Stimulated activated CD4-positive, alpha-beta T cell treated with anti-CD3 and anti-CD28 coated beads, TNF-alpha, amount 100 ng/mL, for 4 hours (primary cell): Measurements from ENCODE around the gene SUMO3.

Experiments used
- DNase-seq, 3 experiments: peaks; one replicate each; pipeline ENCODE4 v3.0.0-alpha.2; 2020; ENCODE audit warnings: low read depth in 3 of 3

The SUMO3 gene

DNA sequence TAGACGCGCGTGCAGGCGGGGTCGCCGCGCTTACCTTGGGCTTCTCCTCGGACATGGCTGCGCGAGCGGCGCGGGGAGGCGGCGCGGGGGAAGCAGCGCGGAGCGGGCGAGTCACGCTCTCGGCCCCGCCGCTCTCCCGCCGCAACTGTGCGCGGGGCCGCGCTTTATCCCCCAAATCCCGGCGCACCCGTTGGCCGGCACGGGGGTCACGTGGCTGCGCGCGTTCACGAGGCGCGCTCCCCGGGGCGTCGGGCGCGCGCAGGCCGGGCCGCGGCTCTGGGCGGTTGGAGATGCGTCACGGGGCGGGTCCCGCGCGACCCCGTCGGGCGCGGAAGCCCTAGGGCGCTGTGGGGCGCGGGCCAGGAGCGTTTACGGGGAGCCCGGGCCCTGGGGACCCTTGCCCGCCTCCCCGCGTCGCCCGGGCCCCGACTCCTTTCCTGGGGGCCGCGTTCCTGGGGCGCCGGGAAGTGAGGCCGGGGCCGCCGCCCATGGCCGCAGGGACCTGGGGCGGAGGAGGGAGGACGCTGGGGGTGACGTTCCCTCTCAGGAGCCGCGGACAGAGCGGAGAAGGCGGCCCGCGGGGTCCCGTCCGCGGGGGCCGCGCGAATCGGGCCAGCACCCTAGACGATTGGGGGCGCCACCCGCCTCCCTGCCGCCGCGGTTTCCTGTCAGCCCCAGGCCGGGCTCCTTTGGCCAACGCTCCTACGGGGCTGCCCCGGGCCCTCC, at the start of gene SUMO3:
SUMO3 (minus strand) TSS at position 149 of the 726 bp plus-strand sequence; CDS start at position 55, 94 bp downstream.
- peak; percentile 65 to 76 (median 75) for DNase-seq

DNA sequence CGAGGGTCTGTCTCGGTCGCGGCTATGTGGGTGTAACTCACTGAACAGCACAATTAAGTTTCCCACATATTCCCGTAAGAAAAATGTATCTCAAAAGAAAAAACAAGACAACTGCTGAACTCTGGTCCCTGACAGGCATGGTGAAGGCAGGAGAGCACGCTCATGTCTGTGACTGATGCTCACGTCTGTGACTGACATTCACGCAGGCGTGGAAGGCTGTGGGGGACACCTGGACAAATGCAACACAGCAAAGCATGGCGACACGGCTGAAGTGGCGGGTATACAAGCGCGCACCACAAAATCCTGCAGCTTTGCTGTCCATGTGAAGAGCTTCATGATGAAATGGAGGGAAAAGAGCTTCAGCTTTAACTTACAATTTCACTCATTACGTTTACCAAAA, 49.6 kb upstream of the SUMO3 start:
- DNase-seq = no peak

DNA sequence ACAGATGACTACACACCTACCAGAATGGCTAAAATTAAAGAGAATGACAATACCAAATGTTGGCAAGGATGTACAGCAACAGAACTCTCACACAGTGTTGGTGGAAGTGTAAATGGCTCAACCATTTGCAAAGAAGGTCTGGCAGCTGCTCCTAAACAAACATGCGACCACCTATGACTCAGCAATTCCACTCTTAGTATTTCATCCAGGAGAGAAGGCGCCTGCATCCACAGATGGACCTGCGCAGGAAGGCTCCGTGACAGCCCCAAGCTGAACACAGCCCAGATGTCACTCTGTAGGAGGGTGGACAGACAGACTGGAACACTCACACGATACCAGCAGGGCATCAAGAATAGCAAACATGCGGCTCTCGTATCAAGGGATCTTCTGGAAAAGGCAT, 48.9 kb upstream of the SUMO3 start:
- no peak for DNase-seq

DNA sequence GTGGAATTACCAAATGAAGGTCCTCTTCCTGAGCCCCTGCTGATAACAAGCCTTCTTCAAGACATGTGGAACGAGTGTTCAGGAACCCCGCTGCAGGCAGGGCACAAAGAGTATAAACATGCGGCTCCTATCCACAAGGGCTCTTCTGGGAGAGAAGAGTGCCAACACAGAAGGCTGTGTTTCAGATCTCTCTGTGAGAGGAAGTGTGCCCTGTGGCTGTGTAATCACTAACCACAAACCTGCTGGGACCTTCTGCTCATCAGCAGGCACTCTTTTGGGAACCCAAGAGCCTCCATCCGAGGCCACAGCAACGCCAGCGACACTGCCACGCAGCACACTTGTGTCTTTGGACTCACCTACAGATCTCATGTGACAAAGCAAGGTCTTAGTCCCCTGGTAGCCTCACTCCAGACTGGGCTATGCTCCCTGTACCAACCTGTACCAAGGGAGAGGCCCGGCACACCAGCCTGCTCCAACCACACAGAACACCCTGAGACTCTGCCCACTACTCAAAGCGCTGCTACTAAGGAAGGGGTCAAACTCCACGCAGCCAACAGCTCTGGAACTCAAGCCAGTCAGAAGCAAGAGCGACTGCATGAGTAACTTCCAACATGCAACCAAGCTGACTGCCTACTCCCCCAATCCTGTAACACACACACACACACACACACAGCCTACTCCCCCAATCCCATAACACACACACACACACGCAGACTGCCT, 47.9 kb upstream of the SUMO3 start:
- DNase-seq = no peak

DNA sequence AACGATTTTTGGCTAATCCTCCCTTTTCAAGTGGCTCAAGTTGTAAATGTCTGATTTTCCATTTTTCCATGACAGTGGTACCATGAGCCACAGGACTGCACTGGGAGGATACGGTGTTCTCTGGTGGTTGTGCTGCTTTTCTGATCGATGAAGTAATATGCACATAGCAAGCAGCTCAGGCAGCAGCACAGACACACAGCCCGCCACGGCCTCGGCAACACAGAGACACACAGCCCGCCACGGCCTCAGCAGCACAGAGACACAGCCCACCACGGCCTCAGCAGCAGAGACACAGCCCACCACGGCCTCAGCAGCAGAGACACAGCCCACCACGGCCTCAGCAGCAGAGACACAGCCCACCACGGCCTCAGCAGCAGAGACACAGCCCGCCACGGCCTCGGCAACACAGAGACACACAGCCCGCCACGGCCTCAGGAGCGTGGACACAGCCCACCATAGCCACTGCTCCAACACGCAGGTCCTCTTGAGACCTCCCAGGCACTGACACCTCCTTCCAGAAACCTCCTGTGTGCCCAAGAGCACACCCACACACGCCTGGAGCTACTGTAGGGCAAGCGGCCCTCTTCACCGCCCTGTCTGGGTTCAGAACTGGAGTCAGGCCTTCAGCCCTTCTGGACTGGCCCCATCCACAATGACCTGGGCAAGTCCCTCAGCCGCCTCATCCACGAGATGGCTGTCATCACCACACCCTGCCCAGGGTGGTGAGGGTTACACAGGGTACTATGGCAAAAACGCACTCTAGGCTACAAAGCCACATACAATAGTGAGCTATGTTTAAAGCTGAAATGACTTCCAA, 45.2 kb upstream of the SUMO3 start:
- no peak for DNase-seq

DNA sequence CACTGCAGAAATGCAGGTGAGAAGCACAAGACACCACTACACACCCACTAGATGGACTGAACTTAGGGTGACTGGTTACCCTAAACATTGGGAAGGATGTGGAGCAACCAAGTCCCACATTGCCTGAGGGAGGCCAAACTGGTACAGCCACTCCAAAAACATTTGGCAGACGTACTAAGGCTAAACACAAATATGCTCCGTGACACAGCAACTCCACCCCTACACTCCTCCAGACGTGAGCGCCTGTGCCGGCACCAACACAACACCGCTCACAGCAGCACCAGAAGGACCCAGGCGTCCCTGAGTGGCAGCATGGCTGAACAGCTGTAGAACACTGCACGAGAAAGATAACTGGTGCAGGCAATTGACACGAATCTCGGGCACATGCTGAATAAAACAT, 40.9 kb upstream of the SUMO3 start:
- DNase-seq = no peak

DNA sequence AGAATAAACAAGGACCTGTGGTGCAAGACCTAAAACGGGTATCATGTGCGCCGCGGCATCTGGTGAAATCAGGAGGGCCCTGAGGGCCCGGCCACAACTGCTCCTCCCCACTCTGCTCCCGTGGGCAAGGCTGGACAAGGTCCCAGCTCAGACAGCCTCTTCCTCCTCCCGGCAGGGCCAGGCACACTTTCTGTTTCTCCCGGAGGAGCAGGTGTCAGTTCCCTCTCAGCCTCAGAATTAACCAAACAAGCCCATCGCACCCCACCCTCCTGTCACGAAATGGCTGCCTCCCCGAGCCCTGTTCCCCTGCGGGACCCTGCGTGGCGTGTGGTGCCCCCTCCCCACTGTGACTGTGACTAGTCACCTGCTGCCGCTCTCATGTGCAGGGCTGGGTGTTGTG, 40.4 kb upstream of the SUMO3 start:
- DNase-seq = no peak

DNA sequence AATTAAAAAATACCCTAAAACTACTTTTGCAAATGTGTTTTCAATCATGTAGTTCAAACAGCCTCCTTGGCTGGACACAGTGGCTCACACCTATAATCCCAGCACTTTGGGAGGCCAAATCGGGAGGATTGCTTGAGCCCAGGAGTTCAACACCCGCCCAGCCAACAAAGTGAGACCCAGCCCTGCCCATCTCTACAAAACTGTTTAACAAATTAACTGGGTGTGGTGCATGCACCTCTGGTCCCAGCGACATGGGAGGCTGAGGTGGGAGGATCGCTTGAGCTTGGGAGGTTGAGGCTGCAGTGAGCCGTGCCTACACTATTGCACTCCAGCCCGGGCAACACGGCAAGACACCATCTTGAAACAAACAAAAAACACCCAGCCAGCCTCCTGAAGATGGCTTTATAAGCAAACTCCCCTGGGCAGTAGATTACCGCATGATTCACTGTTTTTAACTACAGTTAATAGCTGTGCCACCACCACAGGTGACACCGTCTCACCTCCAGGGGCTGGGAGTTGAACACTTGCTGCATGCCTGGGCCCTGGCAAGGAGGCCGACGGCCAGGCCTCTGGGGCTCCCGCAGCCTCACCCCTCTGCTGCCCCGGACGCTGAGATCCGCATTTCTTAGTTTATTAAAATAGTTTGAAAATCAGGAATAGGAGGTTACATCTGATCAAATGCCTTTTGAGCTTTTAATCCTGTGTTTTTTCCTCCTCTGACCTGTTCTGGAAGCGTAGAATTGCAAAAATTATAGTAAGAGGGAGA, 39.4 kb upstream of the SUMO3 start:
- DNase-seq = no peak

DNA sequence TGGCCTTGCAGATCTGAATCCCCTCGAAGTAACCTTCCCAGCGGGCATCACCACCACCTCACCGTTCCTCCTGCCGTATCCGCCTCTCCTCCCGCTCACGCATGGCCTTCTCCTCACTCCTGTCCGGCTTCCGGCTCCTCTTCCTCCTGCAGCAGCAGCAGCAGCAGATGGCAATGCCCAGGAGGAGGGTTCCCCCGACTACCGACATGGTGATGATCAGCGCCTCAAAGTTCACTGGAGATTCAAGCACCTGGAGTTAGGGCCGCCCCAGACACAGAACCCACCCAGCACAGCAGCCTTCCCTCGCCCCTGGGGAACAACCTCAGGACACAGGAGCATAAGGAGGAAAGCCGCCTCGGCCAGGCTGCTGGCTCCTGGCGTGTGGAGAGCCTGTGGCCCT, 38.3 kb upstream of the SUMO3 start:
- no peak for DNase-seq

DNA sequence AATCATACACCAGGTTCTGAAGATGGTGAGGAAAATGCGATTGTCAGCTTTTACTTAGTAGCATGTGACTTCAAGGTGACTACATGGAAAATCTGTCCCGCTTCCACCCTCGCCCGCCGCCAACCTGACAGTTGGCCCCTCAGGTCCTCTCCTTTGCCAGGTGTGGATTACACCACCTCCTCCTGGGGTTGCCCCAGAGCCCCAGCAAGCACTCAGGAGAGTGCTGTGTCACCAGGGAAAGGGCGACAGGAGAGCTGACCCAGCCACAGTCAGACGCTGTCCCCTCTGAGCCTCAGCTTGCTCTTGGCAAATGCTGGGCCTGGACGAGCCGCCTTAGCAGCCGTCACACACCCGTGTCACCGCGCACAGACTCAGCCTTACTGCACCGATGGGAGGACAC, 37.7 kb upstream of the SUMO3 start:
- no peak for DNase-seq

DNA sequence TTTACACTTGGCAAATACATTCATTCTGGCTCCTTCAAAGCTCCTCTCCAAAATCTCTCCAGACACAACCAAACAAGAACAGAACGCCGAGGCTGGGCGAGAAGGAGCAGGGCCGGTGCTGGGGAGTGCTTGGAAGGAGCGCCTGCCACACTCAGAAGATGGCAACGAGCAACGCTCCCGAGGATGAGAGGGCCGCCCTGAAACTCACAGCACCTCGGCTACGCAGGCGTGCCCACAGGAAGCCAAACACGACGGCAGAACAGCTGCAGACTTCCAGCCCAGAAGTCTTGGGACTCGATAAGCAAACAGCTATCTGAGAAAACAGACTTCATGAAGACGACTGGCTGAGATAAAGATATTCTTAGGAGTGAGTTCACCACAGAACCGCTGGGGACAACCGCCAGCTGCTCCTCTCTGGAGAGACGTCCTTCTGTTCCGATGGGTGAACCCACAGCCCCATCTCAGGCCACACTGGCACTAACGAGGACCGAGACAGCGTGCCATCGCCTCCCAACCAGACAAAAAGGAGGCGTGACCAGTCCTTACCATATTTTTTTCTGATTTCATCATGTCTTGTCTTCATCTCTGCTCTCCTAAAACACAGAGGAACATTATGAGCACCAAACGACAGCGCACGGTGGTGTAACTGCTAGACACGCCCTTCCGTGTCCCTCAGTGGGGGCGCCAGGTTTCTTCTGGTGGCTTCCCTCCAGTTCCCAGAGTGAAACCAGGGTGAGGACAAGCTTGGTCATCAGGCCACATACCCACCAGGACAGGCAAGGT, 37.0 kb upstream of the SUMO3 start:
- DNase-seq = no peak

DNA sequence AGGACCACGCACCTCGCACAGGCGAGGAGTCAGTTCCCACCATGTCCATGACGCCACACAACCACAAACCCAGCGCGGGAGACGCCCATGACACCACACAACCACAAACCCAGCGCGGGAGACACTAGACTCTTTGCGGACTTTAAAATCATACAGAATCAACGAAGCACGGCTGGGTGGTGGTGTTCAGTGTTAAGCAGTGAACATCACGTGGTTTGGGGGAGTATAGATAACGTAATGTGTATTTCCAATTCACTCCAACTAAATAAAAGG, 36.5 kb upstream of the SUMO3 start:
- DNase-seq = no peak

DNA sequence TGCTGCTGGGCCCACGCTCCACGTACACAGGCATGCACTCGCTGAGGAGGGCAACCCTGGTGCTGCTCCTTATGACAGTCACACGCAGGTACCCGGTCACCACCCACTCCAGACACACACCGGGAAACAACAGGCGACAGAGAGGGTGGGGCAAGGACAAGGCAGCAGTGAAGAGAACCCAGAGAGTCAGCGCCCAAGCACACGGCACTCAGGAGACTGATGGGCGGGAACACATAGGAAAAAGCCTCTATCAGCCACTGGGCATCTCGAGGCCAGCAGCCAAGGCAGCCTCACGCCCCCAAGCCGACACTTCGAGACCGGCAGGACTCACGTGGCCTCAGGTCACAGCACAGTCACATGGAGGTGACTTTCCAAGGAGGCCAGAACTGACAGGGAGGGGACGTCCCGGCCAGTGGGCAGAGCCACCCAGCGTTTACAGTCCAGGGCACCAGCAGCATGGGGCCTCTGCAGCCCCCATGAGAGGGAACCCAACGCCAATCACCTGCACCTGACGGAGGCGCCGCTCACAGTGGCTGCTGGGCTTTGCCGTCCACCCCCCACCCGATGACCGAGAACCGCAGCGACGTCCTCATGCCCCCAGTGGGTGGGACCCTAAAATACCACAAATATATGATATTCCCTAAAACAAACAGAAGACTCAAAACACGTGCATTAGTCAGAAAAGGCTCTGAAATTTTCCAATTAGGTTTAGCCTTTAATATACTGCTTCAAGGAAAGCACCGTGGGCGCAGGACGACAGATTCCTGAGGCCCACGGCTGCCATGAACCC, 35.9 kb upstream of the SUMO3 start:
- DNase-seq = no peak

DNA sequence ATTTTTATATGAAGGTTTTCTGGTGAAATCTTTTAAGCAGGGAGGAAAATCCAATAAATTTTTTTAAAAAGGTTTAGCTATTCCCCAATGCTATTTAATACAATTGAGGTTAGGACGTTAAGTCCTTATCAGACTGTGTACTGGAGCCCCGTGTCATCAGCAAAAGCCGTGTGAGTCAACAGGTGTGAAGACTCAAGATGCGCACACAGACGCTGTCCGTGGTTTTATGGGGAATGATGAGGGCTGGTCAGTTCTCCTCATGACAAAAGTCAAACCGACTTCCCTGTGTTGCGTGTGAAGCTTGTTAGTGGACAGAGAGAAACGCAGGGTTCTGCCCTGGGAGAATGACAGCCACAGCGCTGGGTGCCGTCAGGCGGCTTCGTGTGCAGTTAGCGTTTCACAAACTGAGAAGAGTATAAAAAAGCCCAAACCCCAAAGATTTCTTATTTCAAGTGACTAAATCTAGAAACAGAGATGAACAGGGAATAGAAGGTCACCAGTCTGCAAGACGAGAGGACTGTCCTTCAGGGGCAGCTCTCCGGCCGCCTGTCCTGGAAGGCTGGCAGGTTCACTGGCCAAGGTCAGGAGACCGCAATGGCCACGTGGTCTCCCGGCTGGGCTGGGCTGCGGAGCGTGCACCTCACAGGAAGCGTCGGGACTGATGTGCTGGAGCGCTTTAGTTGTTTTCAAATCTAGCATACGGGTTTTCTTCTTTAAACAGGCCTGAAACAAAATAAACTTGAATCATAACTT, 33.2 kb upstream of the SUMO3 start:
- DNase-seq = no peak

DNA sequence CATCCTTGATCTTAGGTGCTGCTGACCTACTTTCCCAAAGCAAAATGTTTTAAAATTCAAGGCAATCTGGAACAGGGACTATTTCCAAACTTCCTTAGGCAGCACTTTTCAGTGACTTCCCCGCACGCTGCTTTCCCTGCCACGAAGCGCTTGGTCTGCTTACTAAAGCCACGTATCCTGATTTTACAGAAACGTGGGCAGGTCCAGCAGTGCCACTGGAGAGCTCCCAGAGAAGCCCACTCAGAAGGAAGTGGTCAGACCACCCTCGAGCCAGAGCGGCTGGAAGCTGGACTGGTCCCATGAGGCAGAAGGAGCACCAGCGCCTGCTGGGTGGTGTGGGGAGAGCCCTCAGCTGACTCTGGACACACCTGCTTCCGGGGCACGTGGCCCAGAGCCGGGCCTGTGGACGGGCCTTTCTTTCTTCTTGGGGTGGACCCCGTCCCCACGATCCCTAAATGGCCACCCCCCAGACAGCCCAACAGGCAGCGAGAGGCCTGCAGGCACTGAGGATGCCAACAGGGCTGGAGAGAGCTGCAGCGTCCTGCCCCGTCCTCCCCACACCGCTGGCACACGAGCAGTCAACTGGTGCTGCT, 32.4 kb upstream of the SUMO3 start:
- DNase-seq = no peak

DNA sequence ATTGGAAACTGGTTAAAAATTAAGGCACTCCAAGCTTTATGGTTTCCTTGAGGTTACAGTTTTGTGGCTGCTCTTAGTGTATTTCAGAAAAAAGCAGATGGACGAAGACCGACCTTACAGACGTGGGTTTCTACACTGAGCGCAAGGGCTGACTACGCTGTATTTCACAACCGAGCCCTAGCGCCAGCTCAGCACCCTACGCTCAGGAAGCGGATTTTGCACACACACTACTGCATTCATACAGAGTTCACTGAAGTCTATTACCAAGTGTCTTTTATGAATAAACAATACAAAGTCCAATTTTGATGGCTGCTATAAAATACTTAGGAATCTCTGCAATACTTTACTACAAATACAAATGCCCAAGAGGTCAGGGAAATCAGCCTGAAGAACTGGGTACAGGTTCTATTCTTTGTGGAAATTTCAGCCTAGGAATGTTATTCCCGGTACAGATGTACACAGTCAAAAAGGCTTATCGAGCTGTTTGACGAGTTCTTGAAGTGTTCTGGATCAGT, 31.8 kb upstream of the SUMO3 start:
- no peak for DNase-seq

DNA sequence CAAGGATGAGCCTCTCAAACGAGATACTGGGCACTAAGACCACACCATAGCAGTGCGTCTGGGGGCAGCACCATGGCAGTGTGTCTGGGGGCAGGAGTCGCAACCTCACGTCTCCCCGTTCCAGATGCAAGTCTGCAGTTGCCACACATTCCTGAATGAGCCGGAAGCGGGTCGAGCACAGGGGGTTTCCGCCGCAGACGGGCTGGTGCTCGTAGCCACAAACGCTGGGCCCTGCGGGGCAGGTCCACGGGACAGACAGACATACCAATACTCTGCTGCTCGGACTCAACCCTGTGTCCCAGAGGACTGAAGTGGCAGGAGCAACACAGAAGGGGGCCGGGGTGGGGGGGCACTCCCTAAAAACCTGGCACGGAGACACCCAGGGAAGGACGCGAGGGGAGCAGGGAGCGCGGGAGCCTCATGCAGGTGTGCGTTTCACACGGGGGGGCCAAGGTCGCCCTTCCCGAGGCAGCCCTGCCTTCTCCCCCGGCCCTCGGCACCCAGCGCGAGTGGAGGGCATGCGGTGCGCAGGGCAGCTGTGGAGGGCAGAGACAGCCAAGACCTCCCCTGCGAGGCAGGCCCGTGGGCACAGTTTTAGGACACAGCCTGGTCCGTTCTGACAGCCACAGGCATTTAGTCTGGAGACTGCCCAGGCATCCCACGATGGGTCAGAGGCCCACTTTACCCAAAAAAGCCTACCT, 31.1 kb upstream of the SUMO3 start:
- no peak for DNase-seq

DNA sequence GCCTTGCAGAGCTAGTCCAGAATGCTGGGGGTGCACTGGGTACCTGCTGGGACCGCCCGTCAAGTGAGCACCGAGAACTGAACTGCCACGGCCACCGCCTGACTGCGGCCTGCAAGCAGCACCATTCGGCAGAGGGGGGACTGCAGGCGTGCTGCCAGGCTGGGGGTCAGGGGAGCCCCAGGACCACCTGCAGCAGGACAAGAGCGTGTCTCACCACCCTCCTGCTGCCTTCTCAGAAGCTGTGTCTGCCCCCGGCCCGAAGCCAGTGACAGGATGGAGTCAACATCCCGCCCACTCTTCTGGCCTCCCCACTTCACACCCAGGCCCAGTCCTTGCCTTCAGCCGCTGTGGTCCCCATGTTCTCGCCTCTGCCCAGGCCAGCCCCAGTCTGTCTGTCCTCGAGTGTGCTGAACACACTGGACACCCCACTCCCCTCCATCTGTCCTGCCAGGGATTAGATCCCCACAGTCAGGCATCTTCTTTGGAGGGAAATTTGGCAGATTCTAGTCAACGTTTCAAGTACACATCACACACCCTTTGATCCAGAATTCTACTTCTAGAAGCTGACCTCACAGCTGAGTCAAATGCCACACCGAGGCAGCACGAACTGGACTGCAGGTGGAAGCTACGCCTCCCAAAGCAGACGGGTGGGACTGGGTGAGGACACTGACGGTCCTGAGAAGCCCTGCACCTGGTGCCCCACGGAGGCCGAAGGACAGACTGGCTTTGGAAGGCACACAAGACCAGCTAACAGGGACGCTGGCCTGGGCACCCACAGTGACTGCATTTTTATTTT, 29.6 kb upstream of the SUMO3 start:
- DNase-seq = no peak
